Keratinocyte (primary cell): Measurements from ENCODE around the gene TNKS1BP1. TPM values are rescaled to one million over a fixed set of nuclear protein-coding genes. Genes with fewer than 3 reads are reported as not detected.

ENCODE experiments used
- DNase-seq: peaks from one replicate; pipeline ENCODE4 v3.0.0-alpha.2; 2011; ENCODE audit warnings: low read depth, missing footprints, low spot score
- FAIRE-seq: peaks from 2 replicates; lab custom pipeline; 2011; peaks lifted over from hg19 to GRCh38; lab: Jason Lieb, UNC
- H2AFZ ChIP-seq: 2 replicates; pipeline ENCODE4 v1.6.0; 2012; ENCODE audit warnings: low read length, control low read depth, inconsistent platforms; ENCODE audit not compliant: control insufficient read depth
- H3K27ac ChIP-seq: 2 replicates; pipeline ENCODE4 v1.5.1; 2011; ENCODE audit warnings: low read length; ENCODE audit not compliant: control insufficient read depth, insufficient read depth
- H3K27me3 ChIP-seq: 3 replicates; pipeline ENCODE4 v1.6.0; 2011; ENCODE audit warnings: low read length; ENCODE audit not compliant: control insufficient read depth, insufficient read depth; ENCODE audit errors: extremely low read depth
- H3K36me3 ChIP-seq, 2 experiments: 2 replicates in 1 of 2; 3 replicates in 1 of 2; pipeline ENCODE4 v1.5.1; 2011; ENCODE audit warnings: low read length in 2 of 2, mild to moderate bottlenecking in 1 of 2; ENCODE audit not compliant: control insufficient read depth in 2 of 2, insufficient read depth in 2 of 2; ENCODE audit errors: extremely low read depth in 1 of 2
- H3K4me1 ChIP-seq: 3 replicates; pipeline ENCODE4 v1.5.1; 2011; ENCODE audit warnings: low read length; ENCODE audit not compliant: control insufficient read depth, insufficient read depth; ENCODE audit errors: extremely low read depth
- H3K4me2 ChIP-seq: 3 replicates; pipeline ENCODE4 v1.6.0; 2011; ENCODE audit warnings: low read depth, low read length; ENCODE audit not compliant: control insufficient read depth, insufficient read depth; ENCODE audit errors: extremely low read depth
- H3K4me3 ChIP-seq, 3 experiments: fragments of 200-600 bp in 1 of 3; sonication (generic) in 1 of 3; 2 replicates in 2 of 3; 3 replicates in 1 of 3; pipeline ENCODE4 v1.5.1; 2011 to 2016; ENCODE audit warnings: low read length in 3 of 3, mild to moderate bottlenecking in 3 of 3, control low read depth in 2 of 3, inconsistent platforms in 1 of 3, low read depth in 1 of 3, mixed read lengths in 1 of 3, mixed run types in 1 of 3, moderate library complexity in 1 of 3; ENCODE audit not compliant: control insufficient read depth in 2 of 3, insufficient read depth in 2 of 3; ENCODE audit errors: extremely low read depth in 1 of 3
- H3K79me2 ChIP-seq: 2 replicates; pipeline ENCODE4 v1.6.0; 2012; ENCODE audit warnings: low read length; ENCODE audit not compliant: control insufficient read depth, insufficient read depth
- H3K9ac ChIP-seq: 3 replicates; pipeline ENCODE4 v1.6.0; 2011; ENCODE audit warnings: low read length; ENCODE audit not compliant: control insufficient read depth, insufficient read depth; ENCODE audit errors: extremely low read depth
- H3K9me1 ChIP-seq: 3 replicates; pipeline ENCODE4 v1.6.0; 2011; ENCODE audit warnings: low read length; ENCODE audit not compliant: control insufficient read depth, insufficient read depth; ENCODE audit errors: extremely low read depth
- H3K9me3 ChIP-seq: 2 replicates; pipeline ENCODE4 v1.5.1; 2012; ENCODE audit warnings: low read depth, low read length; ENCODE audit not compliant: control insufficient read depth
- H4K20me1 ChIP-seq: 3 replicates; pipeline ENCODE4 v1.6.0; 2011; ENCODE audit warnings: low read length; ENCODE audit not compliant: control insufficient read depth, insufficient read depth; ENCODE audit errors: extremely low read depth
- EZH2 ChIP-seq: IDR thresholded peaks from one replicate; pipeline ENCODE4 v1.6.1; 2012; ENCODE audit warnings: inconsistent platforms, mild to moderate bottlenecking, low read length, moderate library complexity
- dilution Hi-C: fragments of 300-500 bp; cut with MboI; formaldehyde crosslinking; loops from one replicate; pipeline ENCODE4 v1.7.0; 2020; ENCODE audit warnings: low sequenced_read_pairs; ENCODE audit not compliant: extremely low pct_ligation_motif_present
- polyA plus RNA-seq, 5 experiments: library from polyadenylated mRNA; depleted of rRNA in 3 of 5; stranded (reverse) in 3 of 5; stranded (forward) in 1 of 5; unstranded in 1 of 5; fragments of >200 nt; gene quantifications; 1 replicate in 1 of 5; 2 replicates in 3 of 5; 3 replicates in 1 of 5; pipeline versions ENCODE4 v1.2.1 to v1.2.3, GENCODE V29; 2011 to 2012; ENCODE audit warnings: missing spikeins in 2 of 5, low read depth in 1 of 5, low replicate concordance in 1 of 5
- TF ChIP-seq, protein P1 (sequence below), 3 experiments: IDR thresholded peaks in 1 of 3; conservative IDR thresholded peaks in 1 of 3; optimal IDR thresholded peaks in 1 of 3; 2 replicates in 2 of 3; 3 replicates in 1 of 3; pipeline versions ENCODE3 to v1.5.1; 2011; ENCODE audit warnings: low read length in 3 of 3, mild to moderate bottlenecking in 3 of 3, moderate library complexity in 2 of 3, control low read depth in 1 of 3, inconsistent platforms in 1 of 3; ENCODE audit not compliant: insufficient read depth in 2 of 3; ENCODE audit errors: extremely low read depth in 1 of 3

TNKS1BP1 gene
- polyA plus RNA-seq, 1 donor (not counting 4 experiments of a cell fraction or from before 2014, with no cell fraction given), result 88.3 TPM

DNA sequence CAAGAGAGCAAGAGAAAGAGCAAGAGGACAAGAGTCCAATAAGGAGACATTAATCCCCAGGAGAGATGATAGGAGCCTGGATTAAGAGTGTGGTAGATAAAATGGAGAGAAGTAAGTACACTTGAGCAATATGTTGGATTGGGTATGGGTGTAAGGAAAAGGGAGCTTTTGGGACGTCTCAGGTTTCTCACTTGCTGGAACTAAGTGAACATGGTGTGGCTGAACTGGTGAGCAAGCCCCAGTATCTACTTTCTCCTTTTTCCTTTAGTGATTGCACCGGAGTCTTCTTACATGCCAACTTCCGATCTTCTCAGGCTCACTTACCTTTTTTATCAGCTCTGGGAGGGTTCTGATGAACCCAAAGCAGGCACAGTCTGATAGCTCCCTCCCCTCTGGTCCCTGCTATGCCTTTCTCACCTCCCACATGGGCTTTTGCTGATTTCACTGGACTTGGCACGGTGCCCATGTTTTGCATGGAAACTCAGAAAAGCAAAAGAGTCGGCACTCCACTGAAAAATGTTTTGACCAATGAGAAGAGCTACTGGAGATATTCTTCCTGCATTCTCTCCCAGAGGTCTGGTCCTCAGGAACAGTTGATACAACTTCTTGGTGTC is 73.2 kb downstream of the TNKS1BP1 start:
- Histone ChIP-seq H2AFZ (no peak overlapping the region), H3K9ac (no peak overlapping the region), H3K4me2 (no peak overlapping the region), H3K9me3 (no peaks in the 10 kb centered on the region), H3K9me1 (no peaks in the 10 kb centered on the region), H3K4me3 (no peak overlapping the region), H3K36me3 (no peaks in the 10 kb centered on the region), H4K20me1 (no peaks in the 10 kb centered on the region), H3K27me3 (no peaks in the 10 kb centered on the region), H3K4me1 (peaks cover 16% of the 10 kb centered on the region), H3K27ac (no peak overlapping the region), H3K79me2 (no peaks in the 10 kb centered on the region)
- dilution Hi-C loops, result no loop called here
- no peak for FAIRE-seq
- no peak for DNase-seq
- TF ChIP-seq, protein P1, sequence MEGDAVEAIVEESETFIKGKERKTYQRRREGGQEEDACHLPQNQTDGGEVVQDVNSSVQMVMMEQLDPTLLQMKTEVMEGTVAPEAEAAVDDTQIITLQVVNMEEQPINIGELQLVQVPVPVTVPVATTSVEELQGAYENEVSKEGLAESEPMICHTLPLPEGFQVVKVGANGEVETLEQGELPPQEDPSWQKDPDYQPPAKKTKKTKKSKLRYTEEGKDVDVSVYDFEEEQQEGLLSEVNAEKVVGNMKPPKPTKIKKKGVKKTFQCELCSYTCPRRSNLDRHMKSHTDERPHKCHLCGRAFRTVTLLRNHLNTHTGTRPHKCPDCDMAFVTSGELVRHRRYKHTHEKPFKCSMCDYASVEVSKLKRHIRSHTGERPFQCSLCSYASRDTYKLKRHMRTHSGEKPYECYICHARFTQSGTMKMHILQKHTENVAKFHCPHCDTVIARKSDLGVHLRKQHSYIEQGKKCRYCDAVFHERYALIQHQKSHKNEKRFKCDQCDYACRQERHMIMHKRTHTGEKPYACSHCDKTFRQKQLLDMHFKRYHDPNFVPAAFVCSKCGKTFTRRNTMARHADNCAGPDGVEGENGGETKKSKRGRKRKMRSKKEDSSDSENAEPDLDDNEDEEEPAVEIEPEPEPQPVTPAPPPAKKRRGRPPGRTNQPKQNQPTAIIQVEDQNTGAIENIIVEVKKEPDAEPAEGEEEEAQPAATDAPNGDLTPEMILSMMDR (optimal IDR thresholded peaks at IDR 0.05 in 1 of 3, IDR thresholded peaks at IDR 0.05 in 1 of 3, conservative IDR thresholded peaks at IDR 0.05 in 1 of 3; ENCODE audit: extremely low read depth in 1 of 3, insufficient read depth in 2 of 3, low read length in 3 of 3), result no peak
- no peak for TF ChIP-seq EZH2

DNA sequence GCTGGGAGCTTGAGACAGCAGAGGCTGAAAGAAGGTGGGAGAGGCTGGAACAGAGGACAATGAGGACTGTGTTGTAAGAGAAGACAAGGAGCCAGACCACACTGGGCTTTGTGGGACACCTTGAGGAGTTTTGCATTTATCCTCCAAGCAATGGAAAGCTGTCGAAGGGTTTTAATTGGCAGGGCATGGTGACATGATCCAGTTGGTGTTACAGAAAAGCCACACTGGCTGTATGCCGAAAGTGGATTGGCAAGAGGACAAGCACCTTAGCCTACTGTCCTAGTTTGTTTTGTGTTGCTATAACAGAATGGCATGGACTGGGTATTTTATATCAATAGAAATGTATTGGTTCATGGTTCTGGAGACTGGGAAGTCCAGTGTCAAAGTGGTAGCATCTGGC is 73.7 kb downstream of the TNKS1BP1 start:
- Histone ChIP-seq H3K27me3 (no peaks in the 10 kb centered on the region), H3K27ac (no peak overlapping the region), H3K9me1 (no peaks in the 10 kb centered on the region), H2AFZ (no peak overlapping the region), H4K20me1 (no peaks in the 10 kb centered on the region), H3K4me1 (peaks cover 16% of the 10 kb centered on the region), H3K4me2 (no peak overlapping the region), H3K36me3 (no peaks in the 10 kb centered on the region), H3K9me3 (no peaks in the 10 kb centered on the region), H3K79me2 (no peaks in the 10 kb centered on the region), H3K9ac (no peak overlapping the region), H3K4me3 (no peak overlapping the region)
- no peak for DNase-seq
- dilution Hi-C loops, result no loop called here
- FAIRE-seq, result no peak
- TF ChIP-seq, protein P1 (optimal IDR thresholded peaks at IDR 0.05 in 1 of 3, IDR thresholded peaks at IDR 0.05 in 1 of 3, conservative IDR thresholded peaks at IDR 0.05 in 1 of 3; ENCODE audit: extremely low read depth in 1 of 3, insufficient read depth in 2 of 3, low read length in 3 of 3), result no peak
- no peak for TF ChIP-seq EZH2

Other genes starting within 250 kb of the TNKS1BP1 start
- gene LRRC55, start 143.0 kb downstream of the TNKS1BP1 start, polyA plus RNA-seq, result not detected in 3 replicates
- gene APLNR, start 87.7 kb downstream of the TNKS1BP1 start, polyA plus RNA-seq, result 0.03 TPM in 1 of 3 replicates, not detected in the others
- 64.3 to 139 TPM (median 115 TPM) in 3 replicates for gene SSRP1, start 10.9 kb upstream of the TNKS1BP1 start, polyA plus RNA-seq
- not detected in 3 replicates for gene P2RX3, start 13.4 kb upstream of the TNKS1BP1 start, polyA plus RNA-seq
- not detected in 3 replicates for gene PRG3, start 56.2 kb upstream of the TNKS1BP1 start, polyA plus RNA-seq
- gene PRG2, start 65.7 kb upstream of the TNKS1BP1 start, polyA plus RNA-seq, result 0.09 TPM in 1 of 3 replicates, not detected in the others
- gene SLC43A3, start 102.2 kb upstream of the TNKS1BP1 start, polyA plus RNA-seq, result 14.1 to 83.9 TPM (median 48.1 TPM) in 3 replicates
- 0.03 to 0.12 TPM in 2 of 3 replicates, not detected in the other for gene RTN4RL2, start 135.6 kb upstream of the TNKS1BP1 start, polyA plus RNA-seq
- 0.45 to 0.91 TPM (median 0.75 TPM) in 3 replicates for gene SLC43A1, start 190.8 kb upstream of the TNKS1BP1 start, polyA plus RNA-seq
- gene TIMM10, start 205.8 kb upstream of the TNKS1BP1 start, polyA plus RNA-seq, result 65.7 to 92.2 TPM (median 70.9 TPM) in 3 replicates
- gene SMTNL1, start 212.6 kb upstream of the TNKS1BP1 start, polyA plus RNA-seq, result not detected in 3 replicates
- gene UBE2L6, start 242.7 kb upstream of the TNKS1BP1 start, polyA plus RNA-seq, result 56.6 to 91.9 TPM (median 83.0 TPM) in 3 replicates